Calu3 (cell line): Measurements from ENCODE around the gene TARDBP. TPM values are rescaled to one million over a fixed set of nuclear protein-coding genes. Genes with fewer than 3 reads are reported as not detected.

Experiments used
- BruUV-seq: library from RNA; stranded (reverse); fragments of 400-500 nt; replicated peaks from 2 replicates; lab custom pipeline; 2021; lab: Mats Ljungman, UMichigan
- CTCF ChIA-PET: fragments of 300-600 bp; sonication (Branson Sonifier 250); formaldehyde crosslinking; loops from one replicate; lab custom pipeline; 2022; ENCODE audit warnings: antibody characterized with exemption; lab: Charles Lee
- DNase-seq: peaks from one replicate; pipeline ENCODE4 v3.0.0; 2022
- H3K27ac Mint-ChIP-seq: one replicate; pipeline ENCODE4 v1.8.0; 2022; ENCODE audit warnings: mixed read lengths; ENCODE audit not compliant: unreplicated experiment
- H3K27me3 Mint-ChIP-seq: one replicate; pipeline ENCODE4 v1.8.0; 2022; ENCODE audit warnings: mixed read lengths; ENCODE audit not compliant: unreplicated experiment
- H3K36me3 Mint-ChIP-seq: one replicate; pipeline ENCODE4 v1.8.0; 2022; ENCODE audit warnings: mild to moderate bottlenecking, moderate library complexity, mixed read lengths; ENCODE audit not compliant: insufficient read depth, unreplicated experiment
- H3K4me1 Mint-ChIP-seq: one replicate; pipeline ENCODE4 v1.8.0; 2022; ENCODE audit warnings: mild to moderate bottlenecking, low read depth, mixed read lengths; ENCODE audit not compliant: unreplicated experiment
- H3K4me3 Mint-ChIP-seq: one replicate; pipeline ENCODE4 v1.8.0; 2022; ENCODE audit warnings: mild to moderate bottlenecking, low read depth, moderate library complexity, mixed read lengths; ENCODE audit not compliant: unreplicated experiment
- H3K9me3 Mint-ChIP-seq: one replicate; pipeline ENCODE4 v1.8.0; 2022; ENCODE audit warnings: low read depth, mixed read lengths; ENCODE audit not compliant: unreplicated experiment
- intact Hi-C: fragments of 100-400 bp; cut with micrococcal nuclease; formaldehyde crosslinking; loops from one replicate; pipeline ENCODE4 v1.10.0; 2022; ENCODE audit not compliant: unreplicated experiment
- total RNA-seq: library from RNA; stranded (reverse); gene quantifications from 2 replicates; pipeline ENCODE4 v1.2.3, GENCODE V29; 2022
- TF ChIP-seq, protein P1 (sequence below): fragments of 200-600 bp; IDR thresholded peaks from one replicate; pipeline ENCODE4 v1.8.0; 2022; ENCODE audit warnings: antibody characterized with exemption; ENCODE audit not compliant: unreplicated experiment

Gene TARDBP
- total RNA-seq, 1 experiment from 2014 or later: 130 TPM

DNA sequence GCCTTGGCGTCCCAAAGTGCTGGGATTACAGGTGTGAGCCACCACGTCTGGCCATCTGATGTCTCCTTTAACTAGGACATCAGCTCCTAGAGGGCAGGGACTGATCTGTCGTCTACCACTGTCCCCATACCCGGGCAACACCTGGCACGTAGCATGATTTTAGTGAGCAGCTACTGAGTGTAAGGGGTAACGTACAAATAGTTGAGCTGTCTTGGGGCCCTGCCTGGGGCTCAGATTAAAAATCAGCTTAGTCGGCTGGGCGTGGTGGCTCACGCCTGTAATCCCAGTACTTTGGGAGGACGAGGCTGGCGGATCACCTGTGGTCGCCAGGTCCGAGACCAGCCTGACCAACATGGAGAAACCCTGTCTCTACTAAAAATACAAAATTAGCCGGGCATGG is 45.6 kb downstream of the TARDBP start:
- intact Hi-C loops: no loop called here
- H3K36me3 Mint-ChIP-seq: peaks cover 44% of the 10 kb centered on the region
- BruUV-seq: no TSS peak
- TF ChIP-seq, protein P1, sequence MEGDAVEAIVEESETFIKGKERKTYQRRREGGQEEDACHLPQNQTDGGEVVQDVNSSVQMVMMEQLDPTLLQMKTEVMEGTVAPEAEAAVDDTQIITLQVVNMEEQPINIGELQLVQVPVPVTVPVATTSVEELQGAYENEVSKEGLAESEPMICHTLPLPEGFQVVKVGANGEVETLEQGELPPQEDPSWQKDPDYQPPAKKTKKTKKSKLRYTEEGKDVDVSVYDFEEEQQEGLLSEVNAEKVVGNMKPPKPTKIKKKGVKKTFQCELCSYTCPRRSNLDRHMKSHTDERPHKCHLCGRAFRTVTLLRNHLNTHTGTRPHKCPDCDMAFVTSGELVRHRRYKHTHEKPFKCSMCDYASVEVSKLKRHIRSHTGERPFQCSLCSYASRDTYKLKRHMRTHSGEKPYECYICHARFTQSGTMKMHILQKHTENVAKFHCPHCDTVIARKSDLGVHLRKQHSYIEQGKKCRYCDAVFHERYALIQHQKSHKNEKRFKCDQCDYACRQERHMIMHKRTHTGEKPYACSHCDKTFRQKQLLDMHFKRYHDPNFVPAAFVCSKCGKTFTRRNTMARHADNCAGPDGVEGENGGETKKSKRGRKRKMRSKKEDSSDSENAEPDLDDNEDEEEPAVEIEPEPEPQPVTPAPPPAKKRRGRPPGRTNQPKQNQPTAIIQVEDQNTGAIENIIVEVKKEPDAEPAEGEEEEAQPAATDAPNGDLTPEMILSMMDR: no peak
- H3K4me3 Mint-ChIP-seq: no peak overlapping the region
- CTCF ChIA-PET: interaction anchor here (1.6 kb wide), 1 partner anchor 20 kb away, joined by 9 read pairs; no protein-coding TSS in a partner anchor
- no peak overlapping the region for H3K27ac Mint-ChIP-seq
- DNase-seq: no peak
- no peaks in the 10 kb centered on the region for H3K4me1 Mint-ChIP-seq
- H3K9me3 Mint-ChIP-seq: no peaks in the 10 kb centered on the region
- no peaks in the 10 kb centered on the region for H3K27me3 Mint-ChIP-seq

DNA sequence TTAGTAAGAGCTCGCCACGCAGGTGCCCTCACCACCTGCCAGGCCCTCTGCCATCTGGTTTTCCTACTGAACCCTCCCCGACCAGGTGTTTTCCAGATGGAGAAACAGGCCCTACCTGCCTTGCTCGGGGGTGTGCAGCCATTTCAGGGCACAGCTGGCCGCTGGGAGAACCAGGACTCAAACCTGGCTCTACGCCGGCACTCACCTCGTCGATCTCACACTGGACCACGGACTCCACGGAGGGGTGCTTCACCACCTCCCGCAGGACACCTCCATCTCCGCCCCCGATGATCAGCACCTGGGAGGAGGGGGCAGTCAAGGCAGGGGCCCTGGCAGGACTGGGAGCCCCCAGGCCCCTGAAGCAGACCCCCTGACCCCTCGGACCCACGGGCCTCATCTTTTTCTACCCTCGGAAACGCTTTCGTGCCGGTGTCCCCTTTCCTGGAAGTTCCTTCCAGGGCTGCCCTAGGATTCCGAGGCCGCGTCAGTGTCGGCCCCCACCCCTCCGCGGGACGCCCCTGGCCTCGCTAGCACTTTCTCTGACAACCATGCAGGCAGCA is 46.2 kb downstream of the TARDBP start:
- no TSS peak for BruUV-seq
- intact Hi-C loops: no loop called here
- no peak for DNase-seq
- peak overlapping the region; percentile 97 for H3K4me3 Mint-ChIP-seq
- peak overlapping the region; percentile 92 for H3K27ac Mint-ChIP-seq
- H3K27me3 Mint-ChIP-seq: no peaks in the 10 kb centered on the region
- TF ChIP-seq, protein P1: no peak
- CTCF ChIA-PET: interaction anchor here (1.6 kb wide), 1 partner anchor 21 kb away, joined by 9 read pairs; no protein-coding TSS in a partner anchor
- H3K4me1 Mint-ChIP-seq: no peaks in the 10 kb centered on the region
- no peaks in the 10 kb centered on the region for H3K9me3 Mint-ChIP-seq
- peaks cover 51% of the 10 kb centered on the region for H3K36me3 Mint-ChIP-seq

DNA sequence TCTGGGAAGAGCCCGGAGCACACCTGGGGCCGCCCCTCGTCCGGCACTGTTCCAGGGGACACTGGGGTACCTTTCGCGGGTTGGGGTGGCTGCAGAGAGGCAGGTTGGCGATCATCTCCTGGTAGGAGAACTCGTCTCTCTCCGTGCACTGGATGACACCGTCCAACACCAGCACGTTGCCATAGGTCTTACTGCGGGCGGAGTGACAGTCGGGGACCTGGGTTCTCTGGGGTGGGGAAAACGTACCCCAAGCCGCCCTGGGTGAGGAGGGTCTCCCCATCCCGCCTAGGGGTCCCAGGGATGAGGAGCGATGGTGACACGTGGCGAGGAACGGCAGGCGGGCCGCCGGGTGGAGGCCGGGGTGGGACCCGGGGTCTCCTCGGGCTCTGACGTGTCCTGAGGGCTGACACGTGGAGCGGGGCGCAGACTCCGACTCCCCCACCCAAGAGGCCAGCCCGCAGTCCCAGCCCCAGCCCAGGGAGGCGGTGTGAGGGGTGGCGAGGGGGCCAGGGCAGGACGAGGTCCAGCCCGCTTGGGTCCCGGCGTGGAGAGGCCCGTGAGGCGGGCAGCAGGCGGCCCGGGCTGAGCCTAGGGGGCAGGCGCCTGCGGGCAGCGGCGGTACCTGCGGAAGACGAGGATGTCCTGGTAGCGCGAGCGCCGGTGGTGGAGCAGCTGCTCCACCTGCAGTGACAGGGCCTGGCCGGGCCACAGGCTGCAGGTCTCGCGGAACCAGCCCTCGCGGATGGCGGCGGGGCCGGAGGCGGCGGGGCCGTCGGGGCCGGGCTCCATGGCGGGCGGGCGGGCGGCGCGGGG is 46.9 kb downstream of the TARDBP start:
- TSS peak; percentile 25 for BruUV-seq

More for the DNA sequence above, 46.9 kb downstream of the TARDBP start:
- Mint-ChIP-seq H3K27ac (peak overlapping the region; percentile 92), H3K4me1 (no peaks in the 10 kb centered on the region), H3K4me3 (peak overlapping the region; percentile 97), H3K36me3 (peaks cover 47% of the 10 kb centered on the region), H3K9me3 (no peaks in the 10 kb centered on the region), H3K27me3 (no peaks in the 10 kb centered on the region)
- TF ChIP-seq, protein P1: no peak
- intact Hi-C loops: no loop called here
- DNase-seq: no peak
- CTCF ChIA-PET: interaction anchor here (1.5 kb wide), 1 partner anchor 21 kb away, joined by 4 read pairs; no protein-coding TSS in a partner anchor
